ENCODE results near the gene VDR. TPM values are rescaled to one million over a fixed set of nuclear protein-coding genes. Genes with fewer than 3 reads are reported as not detected.
A peak's percentile ranks its signal among the peaks of the same experiment; 100 is the strongest.

Gene VDR
- total and polyA plus RNA-seq, 2 donors (not counting 1 experiment from before 2014, with no cell fraction given) = 0.37 to 0.42 TPM

GRCh38 chr12:47835831-47836155, 69.0 kb downstream of the VDR start:
- H3K27ac ChIP-seq (ENCODE audit: low read length in 2 of 2) = no peak overlapping the region
- no peaks in the 10 kb centered on the region for H4K20me1 ChIP-seq (ENCODE audit: control insufficient read depth, insufficient read depth, low read length, poor library complexity, severe bottlenecking)
- DNase-seq (no peak), ATAC-seq (ENCODE audit: low read depth) (no peak)
- Mint-ChIP-seq H3K27me3 (no peaks in the 10 kb centered on the region), H3K4me3 (peak overlapping the region; percentile 17), H3K27ac (peak overlapping the region; percentile 83), H3K4me1 (peaks cover 66% of the 10 kb centered on the region), H3K9me3 (ENCODE audit: insufficient read depth) (no peaks in the 10 kb centered on the region)
- no peak overlapping the region for H3K9ac ChIP-seq (ENCODE audit: low read length)
- H3K36me3 ChIP-seq (replicated peaks in 1 of 2; ENCODE audit: control extremely low read depth in 1 of 2, control insufficient read depth in 1 of 2, extremely low read depth in 1 of 2, insufficient read depth in 2 of 2, low read length in 1 of 2) = no peaks in the 10 kb centered on the region
- TF ChIP-seq CTCF (IDR thresholded peaks at IDR 0.05) (no peak), EZH2 (IDR thresholded peaks at IDR 0.05; ENCODE audit: borderline replicate concordance, insufficient read depth, low read depth, low read length, poor library complexity, severe bottlenecking) (no peak)
- ChIA-PET POLR2A (interaction anchor here (0.9 to 10.4 kb wide), 4 partner anchors 22 to 980 kb away, joined by 3 to 264 read pairs (median 9); partner anchors contain the start of gene HDAC7), CTCF (interaction anchor here (0.8 to 23.8 kb wide), 11 partner anchors 8 to 135 kb away, joined by 3 to 1203 read pairs (median 10); partner anchors contain the start of genes HDAC7, RAPGEF3, RPAP3 and SLC48A1)
- 100% methylated on average over 2 of the region's 3 CpGs for WGBS (ENCODE audit: insufficient coverage)
- H3K4me1 ChIP-seq (ENCODE audit: control insufficient read depth in 2 of 2, insufficient read depth in 2 of 2, low read length in 2 of 2) = peaks cover 54 to 61% of the 10 kb centered on the region in 2 donors
- H3K27me3 ChIP-seq (replicated peaks in 1 of 4; ENCODE audit: control extremely low read depth in 1 of 4, control insufficient read depth in 3 of 4, insufficient read depth in 4 of 4, low read length in 3 of 4) = no peaks in the 10 kb centered on the region
- intact Hi-C loops (cut with micrococcal nuclease) = loop anchor here (2.0 to 10.0 kb wide), 3 partner anchors 127 to 329 kb away; partner anchors contain the start of gene TMEM106C
- H3K4me3 ChIP-seq (ENCODE audit: control extremely low read depth in 1 of 5, extremely low read depth in 1 of 5, insufficient read depth in 1 of 5, low read depth in 2 of 5, low read length in 4 of 5) = no peak overlapping the region
- no peak overlapping the region for H2AFZ ChIP-seq (ENCODE audit: insufficient read depth, low read depth, low read length, poor library complexity, severe bottlenecking)
- no peaks in the 10 kb centered on the region for H3K9me3 ChIP-seq (ENCODE audit: control extremely low read depth in 1 of 3, control insufficient read depth in 2 of 3, insufficient read depth in 1 of 3, low read length in 2 of 3)
- H3K79me2 ChIP-seq (ENCODE audit: control insufficient read depth, insufficient read depth, low read length) = no peaks in the 10 kb centered on the region
- no peak overlapping the region for H3K4me2 ChIP-seq (replicated peaks; ENCODE audit: low read depth, low read length, poor library complexity, severe bottlenecking)

- no peaks in the 10 kb centered on the region for H3K27me3 ChIP-seq (replicated peaks in 1 of 4; ENCODE audit: control extremely low read depth in 1 of 4, control insufficient read depth in 3 of 4, insufficient read depth in 4 of 4, low read length in 3 of 4)
- H3K9ac ChIP-seq (ENCODE audit: low read length) = no peak overlapping the region
- CTCF ChIA-PET = interaction anchor here (0.8 to 23.8 kb wide), 11 partner anchors 7 to 134 kb away, joined by 3 to 1203 read pairs (median 10); partner anchors contain the start of genes HDAC7, RAPGEF3, RPAP3 and SLC48A1
- H3K4me3 ChIP-seq (ENCODE audit: control extremely low read depth in 1 of 5, extremely low read depth in 1 of 5, insufficient read depth in 1 of 5, low read depth in 2 of 5, low read length in 4 of 5) = no peak overlapping the region
- H3K4me1 ChIP-seq (ENCODE audit: control insufficient read depth in 2 of 2, insufficient read depth in 2 of 2, low read length in 2 of 2) = peaks cover 54 to 61% of the 10 kb centered on the region in 2 donors
- WGBS (ENCODE audit: insufficient coverage) = 60% methylated on average over 10 of the region's 12 CpGs
- peak overlapping the region; percentile 14 for H3K4me2 ChIP-seq (replicated peaks; ENCODE audit: low read depth, low read length, poor library complexity, severe bottlenecking)
- POLR2A ChIA-PET = interaction anchor here (0.9 to 10.4 kb wide), 4 partner anchors 21 to 981 kb away, joined by 3 to 264 read pairs (median 9); partner anchors contain the start of gene HDAC7
- no peaks in the 10 kb centered on the region for H3K36me3 ChIP-seq (replicated peaks in 1 of 2; ENCODE audit: control extremely low read depth in 1 of 2, control insufficient read depth in 1 of 2, extremely low read depth in 1 of 2, insufficient read depth in 2 of 2, low read length in 1 of 2)
- peak overlapping the region; percentile 83 for H3K27ac Mint-ChIP-seq
- TF ChIP-seq EZH2 (IDR thresholded peaks at IDR 0.05; ENCODE audit: borderline replicate concordance, insufficient read depth, low read depth, low read length, poor library complexity, severe bottlenecking) (no peak), CTCF (IDR thresholded peaks at IDR 0.05) (no peak)
- H2AFZ ChIP-seq (ENCODE audit: insufficient read depth, low read depth, low read length, poor library complexity, severe bottlenecking) = no peak overlapping the region
- H3K9me3 ChIP-seq (ENCODE audit: control extremely low read depth in 1 of 3, control insufficient read depth in 2 of 3, insufficient read depth in 1 of 3, low read length in 2 of 3) = no peaks in the 10 kb centered on the region
- H3K27me3 Mint-ChIP-seq = no peaks in the 10 kb centered on the region
- H3K27ac ChIP-seq (ENCODE audit: low read length in 2 of 2) = no peak overlapping the region
- peak overlapping the region; percentile 17 for H3K4me3 Mint-ChIP-seq
- peak; percentile 42 for DNase-seq
- no peaks in the 10 kb centered on the region for H3K79me2 ChIP-seq (ENCODE audit: control insufficient read depth, insufficient read depth, low read length)
- H3K4me1 Mint-ChIP-seq = peaks cover 69% of the 10 kb centered on the region
- intact Hi-C loops (cut with micrococcal nuclease) = loop anchor here (10.0 kb wide), 1 partner anchor 330 kb away; no protein-coding TSS in a partner anchor
- no peaks in the 10 kb centered on the region for H3K9me3 Mint-ChIP-seq (ENCODE audit: insufficient read depth)
- no peaks in the 10 kb centered on the region for H4K20me1 ChIP-seq (ENCODE audit: control insufficient read depth, insufficient read depth, low read length, poor library complexity, severe bottlenecking)
- no peak for ATAC-seq (ENCODE audit: low read depth)
Observed at GRCh38 chr12:47835006-47835830, 69.6 kb downstream of the VDR start.
